OCI-LY3 (cell line): ENCODE results near the gene APBB1.

Source experiments
- EZH2phosphoT487 ChIP-seq: fragments of 200-600 bp; shearing (Covaris generic); IDR thresholded peaks from 2 replicates; pipeline ENCODE4 v1.6.1; 2018; ENCODE audit warnings: antibody characterized with exemption, mixed run types, low read depth
- TF ChIP-seq, protein P1 (sequence below): fragments of 200-600, 300-600 bp; sonication (generic); IDR thresholded peaks from 2 replicates; pipeline ENCODE4 v1.5.1; 2014; ENCODE audit warnings: antibody characterized with exemption, low read length, low read depth

- TF ChIP-seq, protein P1, sequence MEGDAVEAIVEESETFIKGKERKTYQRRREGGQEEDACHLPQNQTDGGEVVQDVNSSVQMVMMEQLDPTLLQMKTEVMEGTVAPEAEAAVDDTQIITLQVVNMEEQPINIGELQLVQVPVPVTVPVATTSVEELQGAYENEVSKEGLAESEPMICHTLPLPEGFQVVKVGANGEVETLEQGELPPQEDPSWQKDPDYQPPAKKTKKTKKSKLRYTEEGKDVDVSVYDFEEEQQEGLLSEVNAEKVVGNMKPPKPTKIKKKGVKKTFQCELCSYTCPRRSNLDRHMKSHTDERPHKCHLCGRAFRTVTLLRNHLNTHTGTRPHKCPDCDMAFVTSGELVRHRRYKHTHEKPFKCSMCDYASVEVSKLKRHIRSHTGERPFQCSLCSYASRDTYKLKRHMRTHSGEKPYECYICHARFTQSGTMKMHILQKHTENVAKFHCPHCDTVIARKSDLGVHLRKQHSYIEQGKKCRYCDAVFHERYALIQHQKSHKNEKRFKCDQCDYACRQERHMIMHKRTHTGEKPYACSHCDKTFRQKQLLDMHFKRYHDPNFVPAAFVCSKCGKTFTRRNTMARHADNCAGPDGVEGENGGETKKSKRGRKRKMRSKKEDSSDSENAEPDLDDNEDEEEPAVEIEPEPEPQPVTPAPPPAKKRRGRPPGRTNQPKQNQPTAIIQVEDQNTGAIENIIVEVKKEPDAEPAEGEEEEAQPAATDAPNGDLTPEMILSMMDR, result no peak
- no peak for TF ChIP-seq EZH2phosphoT487
These were observed 38.9 kb upstream of the APBB1 start for GRCh38 chr11:6457581-6458320.
